Right atrium auricular region (tissue), 2 donors: ENCODE data around the gene TNS3. TPM values are rescaled to one million over a fixed set of nuclear protein-coding genes. Genes with fewer than 3 reads are reported as not detected.

Experiments used
- DNase-seq: peaks from one replicate; pipeline ENCODE4 v3.0.0-alpha.2; 2019; ENCODE audit warnings: low spot score
- H3K27ac ChIP-seq, 2 donors: fragments of 200-600 bp; sonication (generic); 1 replicate in 1 of 2; 2 replicates in 1 of 2; pipeline ENCODE4 v1.5.1; 2016 to 2019
- H3K27me3 ChIP-seq, 2 donors: fragments of 200-600 bp; sonication (generic); one replicate each; pipeline versions ENCODE4 v1.5.1 to v1.6.0; 2017 to 2019
- H3K36me3 ChIP-seq: fragments of 200-600 bp; sonication (generic); one replicate; pipeline ENCODE4 v1.5.1; 2016
- H3K4me1 ChIP-seq, 2 donors: fragments of 200-600 bp; sonication (generic); one replicate each; pipeline versions ENCODE4 v1.5.1 to v1.6.0; 2017 to 2019
- H3K4me3 ChIP-seq, 2 donors: fragments of 200-600 bp; sonication (generic); 1 replicate in 1 of 2; 2 replicates in 1 of 2; pipeline ENCODE4 v1.5.1; 2017 to 2019; ENCODE audit warnings: mild to moderate bottlenecking in 1 of 2, moderate library complexity in 1 of 2
- H3K9me3 ChIP-seq, 2 donors: fragments of 200-600 bp; sonication (generic); one replicate each; pipeline ENCODE4 v1.5.1; 2019
- total RNA-seq, 2 donors: library from RNA; depleted of rRNA; stranded (reverse); fragments of >200 nt; gene quantifications; one replicate each; pipeline ENCODE4 v1.1.0, GENCODE V29; 2016
- TF ChIP-seq, protein P1 (sequence below), 2 donors: fragments of 200-600 bp; sonication (generic); IDR thresholded peaks; one replicate each; pipeline ENCODE4 v1.5.1; 2019; ENCODE audit warnings: antibody characterized with exemption in 2 of 2

The TNS3 gene
- total RNA-seq, 2 donors from 2014 or later = 39.7 to 44.4 TPM

DNA sequence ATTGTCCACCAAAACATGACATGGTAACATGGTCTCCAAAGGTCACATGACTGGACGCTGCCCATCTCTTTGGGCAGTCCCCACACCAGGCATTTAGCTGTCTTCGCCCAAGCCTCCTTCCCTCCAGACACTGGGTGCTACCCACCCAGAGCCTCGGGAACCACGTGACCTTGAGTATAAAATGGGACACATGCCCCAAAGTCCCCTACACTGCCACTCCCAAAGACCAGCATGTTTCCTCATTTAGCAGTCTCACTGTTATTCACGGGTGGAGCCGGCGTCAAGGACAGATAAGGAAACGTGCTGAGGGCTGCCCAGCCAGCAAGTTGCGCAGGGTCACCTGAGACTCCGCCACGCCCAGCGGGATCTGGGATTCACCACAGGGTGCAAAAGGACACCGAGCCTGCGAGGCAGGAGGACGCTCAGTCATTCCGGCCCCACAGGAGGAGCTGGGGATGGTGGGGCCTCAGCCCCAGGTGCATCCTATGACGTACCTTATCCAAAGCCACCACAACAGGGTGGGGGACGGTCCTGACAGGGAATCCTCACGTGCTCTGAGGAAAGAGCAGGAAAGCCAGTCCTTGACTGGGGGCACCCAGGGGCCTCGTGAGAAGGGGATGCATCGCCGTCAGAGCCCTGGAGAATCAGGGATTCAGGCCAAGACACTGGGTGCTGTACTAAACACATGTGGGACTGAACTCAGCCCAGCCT is 226.9 kb downstream of the TNS3 start:
- peaks cover 0 to 18% of the 10 kb centered on the region in 2 donors for H3K4me1 ChIP-seq
- no peaks in the 10 kb centered on the region for H3K9me3 ChIP-seq
- DNase-seq = no peak
- TF ChIP-seq, protein P1, sequence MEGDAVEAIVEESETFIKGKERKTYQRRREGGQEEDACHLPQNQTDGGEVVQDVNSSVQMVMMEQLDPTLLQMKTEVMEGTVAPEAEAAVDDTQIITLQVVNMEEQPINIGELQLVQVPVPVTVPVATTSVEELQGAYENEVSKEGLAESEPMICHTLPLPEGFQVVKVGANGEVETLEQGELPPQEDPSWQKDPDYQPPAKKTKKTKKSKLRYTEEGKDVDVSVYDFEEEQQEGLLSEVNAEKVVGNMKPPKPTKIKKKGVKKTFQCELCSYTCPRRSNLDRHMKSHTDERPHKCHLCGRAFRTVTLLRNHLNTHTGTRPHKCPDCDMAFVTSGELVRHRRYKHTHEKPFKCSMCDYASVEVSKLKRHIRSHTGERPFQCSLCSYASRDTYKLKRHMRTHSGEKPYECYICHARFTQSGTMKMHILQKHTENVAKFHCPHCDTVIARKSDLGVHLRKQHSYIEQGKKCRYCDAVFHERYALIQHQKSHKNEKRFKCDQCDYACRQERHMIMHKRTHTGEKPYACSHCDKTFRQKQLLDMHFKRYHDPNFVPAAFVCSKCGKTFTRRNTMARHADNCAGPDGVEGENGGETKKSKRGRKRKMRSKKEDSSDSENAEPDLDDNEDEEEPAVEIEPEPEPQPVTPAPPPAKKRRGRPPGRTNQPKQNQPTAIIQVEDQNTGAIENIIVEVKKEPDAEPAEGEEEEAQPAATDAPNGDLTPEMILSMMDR (IDR thresholded peaks at IDR 0.05) = no peak
- peak overlapping the region; percentile 63 to 73 for H3K27ac ChIP-seq
- no peaks in the 10 kb centered on the region for H3K36me3 ChIP-seq
- no peaks in the 10 kb centered on the region for H3K27me3 ChIP-seq
- no peak overlapping the region for H3K4me3 ChIP-seq

GRCh38 chr7:47354071-47354470 is 227.8 kb downstream of the TNS3 start:
- DNase-seq = no peak
- no peaks in the 10 kb centered on the region for H3K27me3 ChIP-seq
- no peaks in the 10 kb centered on the region for H3K9me3 ChIP-seq
- TF ChIP-seq, protein P1 (IDR thresholded peaks at IDR 0.05) = no peak
- no peak overlapping the region for H3K4me3 ChIP-seq
- H3K36me3 ChIP-seq = no peaks in the 10 kb centered on the region
- peaks cover 0 to 18% of the 10 kb centered on the region in 2 donors for H3K4me1 ChIP-seq
- H3K27ac ChIP-seq = peak overlapping the region; percentile 63 to 73

- H3K27me3 ChIP-seq = no peaks in the 10 kb centered on the region
- H3K4me1 ChIP-seq = peaks cover 0 to 15% of the 10 kb centered on the region in 2 donors
- H3K36me3 ChIP-seq = no peaks in the 10 kb centered on the region
- no peak overlapping the region for H3K27ac ChIP-seq
- H3K4me3 ChIP-seq = no peak overlapping the region
- H3K9me3 ChIP-seq = no peaks in the 10 kb centered on the region
- DNase-seq = no peak
- TF ChIP-seq, protein P1 (IDR thresholded peaks at IDR 0.05) = no peak
These were observed 229.4 kb downstream of the TNS3 start for GRCh38 chr7:47352394-47352968.

GRCh38 chr7:47351233-47352154 is 230.4 kb downstream of the TNS3 start:
- Histone ChIP-seq H3K27me3 (no peaks in the 10 kb centered on the region), H3K27ac (no peak overlapping the region), H3K4me3 (no peak overlapping the region), H3K9me3 (no peaks in the 10 kb centered on the region), H3K36me3 (no peaks in the 10 kb centered on the region), H3K4me1 (peaks cover 0 to 15% of the 10 kb centered on the region in 2 donors)
- DNase-seq = no peak
- TF ChIP-seq, protein P1 (IDR thresholded peaks at IDR 0.05) = peak in 1 of 2 donors; percentile 36

- Histone ChIP-seq H3K27me3 (no peaks in the 10 kb centered on the region), H3K36me3 (no peaks in the 10 kb centered on the region), H3K27ac (no peak overlapping the region), H3K4me1 (peaks cover 0 to 5% of the 10 kb centered on the region in 2 donors), H3K9me3 (no peaks in the 10 kb centered on the region), H3K4me3 (no peak overlapping the region)
- no peak for DNase-seq
- TF ChIP-seq, protein P1 (IDR thresholded peaks at IDR 0.05) = no peak
These were observed 231.5 kb downstream of the TNS3 start for GRCh38 chr7:47350425-47350824.
